GM23338 (cell line): ENCODE measurements around the gene TMEM229A. TPM values are rescaled to one million over a fixed set of nuclear protein-coding genes. Genes with fewer than 3 reads are reported as not detected.

Experiments
- ATAC-seq: fragments of 200-7000 bp; cut with Tn5 transposase; 3 replicates; pipeline ENCODE4 v1.9.1; 2020
- DNase-seq: peaks from one replicate; pipeline ENCODE4 v3.0.0-alpha.2; 2015; ENCODE audit warnings: low spot score
- H2AFZ ChIP-seq: fragments of 200-600 bp; sonication (generic); 2 replicates; pipeline ENCODE4 v1.8.0; 2016; ENCODE audit warnings: antibody characterized with exemption, mild to moderate bottlenecking, moderate library complexity
- H3F3A ChIP-seq: fragments of 200-600 bp; sonication (generic); replicated peaks from 2 replicates; pipeline ENCODE4 v1.8.0; 2017; ENCODE audit warnings: antibody characterized with exemption, mixed run types, low read depth
- H3K27ac ChIP-seq: fragments of 200-600 bp; sonication (generic); 2 replicates; pipeline ENCODE4 v1.6.1; 2016; ENCODE audit warnings: low read depth
- H3K27me3 ChIP-seq: fragments of 200-600 bp; sonication (generic); 2 replicates; pipeline ENCODE4 v1.8.0; 2016; ENCODE audit warnings: mild to moderate bottlenecking, mixed run types, moderate library complexity; ENCODE audit not compliant: insufficient read depth
- H3K36me3 ChIP-seq: fragments of 200-600 bp; sonication (generic); 2 replicates; pipeline ENCODE4 v1.8.0; 2016; ENCODE audit warnings: mild to moderate bottlenecking; ENCODE audit not compliant: insufficient read depth
- H3K4me1 ChIP-seq: fragments of 200-600 bp; sonication (generic); 2 replicates; pipeline ENCODE4 v1.8.0; 2016; ENCODE audit warnings: mild to moderate bottlenecking, moderate library complexity; ENCODE audit not compliant: insufficient read depth
- H3K4me2 ChIP-seq: fragments of 200-600 bp; sonication (generic); 2 replicates; pipeline ENCODE4 v1.7.1; 2017; ENCODE audit warnings: mixed run types
- H3K4me3 ChIP-seq: fragments of 200-600 bp; sonication (generic); 2 replicates; pipeline ENCODE4 v1.6.1; 2016; ENCODE audit warnings: mixed run types
- H3K79me2 ChIP-seq: fragments of 200-600 bp; sonication (generic); replicated peaks from 2 replicates; pipeline ENCODE4 v1.8.0; 2017; ENCODE audit warnings: mild to moderate bottlenecking; ENCODE audit not compliant: insufficient read depth
- H3K9me2 ChIP-seq: fragments of 200-600 bp; sonication (generic); 2 replicates; pipeline ENCODE4 v1.8.0; 2017; ENCODE audit not compliant: insufficient read depth
- H4K20me1 ChIP-seq: fragments of 200-600 bp; sonication (generic); replicated peaks from 2 replicates; pipeline ENCODE4 v1.8.0; 2017; ENCODE audit warnings: mild to moderate bottlenecking; ENCODE audit not compliant: insufficient read depth
- H3K27ac Mint-ChIP-seq: 2 replicates; pipeline ENCODE4 v1.8.0; 2020; ENCODE audit warnings: inconsistent platforms, mild to moderate bottlenecking, moderate library complexity, mixed read lengths
- H3K27me3 Mint-ChIP-seq: 3 replicates; pipeline ENCODE4 v1.8.0; 2022; ENCODE audit warnings: low read depth, mild to moderate bottlenecking, moderate library complexity, mixed read lengths, inconsistent platforms; ENCODE audit not compliant: insufficient read depth, poor library complexity
- H3K36me3 Mint-ChIP-seq: 3 replicates; pipeline ENCODE4 v1.8.0; 2021; ENCODE audit warnings: low read depth, mild to moderate bottlenecking, inconsistent platforms, moderate library complexity, mixed read lengths
- H3K4me1 Mint-ChIP-seq: 3 replicates; pipeline ENCODE4 v1.8.0; 2020; ENCODE audit warnings: mild to moderate bottlenecking, inconsistent platforms, mixed read lengths
- H3K4me3 Mint-ChIP-seq: 3 replicates; pipeline ENCODE4 v1.8.0; 2021; ENCODE audit warnings: moderate library complexity, mild to moderate bottlenecking, inconsistent platforms, mixed read lengths
- H3K9me3 Mint-ChIP-seq: 3 replicates; pipeline ENCODE4 v1.8.0; 2020; ENCODE audit warnings: moderate library complexity, mild to moderate bottlenecking, inconsistent platforms, mixed read lengths
- EZH2 ChIP-seq: fragments of 200-600 bp; sonication (generic); IDR thresholded peaks from one replicate; pipeline ENCODE4 v1.8.0; 2017; ENCODE audit warnings: antibody characterized with exemption, mild to moderate bottlenecking, low read depth; ENCODE audit not compliant: unreplicated experiment
- JUNB ChIP-seq: IDR thresholded peaks from one replicate; pipeline ENCODE4 v1.6.1; 2016; ENCODE audit warnings: antibody characterized with exemption; ENCODE audit not compliant: unreplicated experiment
- NANOG ChIP-seq: IDR thresholded peaks from 2 replicates; pipeline ENCODE4 v1.6.1; 2016; ENCODE audit warnings: antibody characterized with exemption, borderline replicate concordance
- STAT1 ChIP-seq: IDR thresholded peaks from one replicate; pipeline ENCODE4 v1.6.1; 2016; ENCODE audit warnings: antibody characterized with exemption; ENCODE audit not compliant: unreplicated experiment
- ZNF331 ChIP-seq: fragments of 250-450 bp; sonication (Bioruptor Pico); IDR thresholded peaks from 2 replicates; pipeline ENCODE4 v1.5.0; 2020; ENCODE audit warnings: low read depth, mild to moderate bottlenecking, moderate library complexity
- polyA plus RNA-seq: library from polyadenylated mRNA; unstranded; fragments of >200 nt; fragmentation: Nextera tagmentation; extraction: Ambion mirVana; gene quantifications from 2 replicates; pipeline ENCODE4 v1.2.1, GENCODE V29; 2016
- total RNA-seq: library from RNA; depleted of rRNA; stranded (reverse); fragments of >200 nt; shearing (Covaris generic); gene quantifications from 2 replicates; pipeline ENCODE4 v1.2.3, GENCODE V29; 2014
- TF ChIP-seq, protein P1 (sequence below): IDR thresholded peaks from one replicate; pipeline ENCODE4 v1.6.1; 2018; ENCODE audit warnings: antibody characterized with exemption; ENCODE audit not compliant: unreplicated experiment
- TF ChIP-seq, protein P2 (sequence below): fragments of 250-450 bp; sonication (Bioruptor Pico); IDR thresholded peaks from 2 replicates; pipeline ENCODE4 v1.5.0; 2020; ENCODE audit warnings: mild to moderate bottlenecking, moderate library complexity

TMEM229A gene
- total and polyA plus RNA-seq, 2 experiments from 2014 or later: 0.63 to 0.80 TPM

DNA sequence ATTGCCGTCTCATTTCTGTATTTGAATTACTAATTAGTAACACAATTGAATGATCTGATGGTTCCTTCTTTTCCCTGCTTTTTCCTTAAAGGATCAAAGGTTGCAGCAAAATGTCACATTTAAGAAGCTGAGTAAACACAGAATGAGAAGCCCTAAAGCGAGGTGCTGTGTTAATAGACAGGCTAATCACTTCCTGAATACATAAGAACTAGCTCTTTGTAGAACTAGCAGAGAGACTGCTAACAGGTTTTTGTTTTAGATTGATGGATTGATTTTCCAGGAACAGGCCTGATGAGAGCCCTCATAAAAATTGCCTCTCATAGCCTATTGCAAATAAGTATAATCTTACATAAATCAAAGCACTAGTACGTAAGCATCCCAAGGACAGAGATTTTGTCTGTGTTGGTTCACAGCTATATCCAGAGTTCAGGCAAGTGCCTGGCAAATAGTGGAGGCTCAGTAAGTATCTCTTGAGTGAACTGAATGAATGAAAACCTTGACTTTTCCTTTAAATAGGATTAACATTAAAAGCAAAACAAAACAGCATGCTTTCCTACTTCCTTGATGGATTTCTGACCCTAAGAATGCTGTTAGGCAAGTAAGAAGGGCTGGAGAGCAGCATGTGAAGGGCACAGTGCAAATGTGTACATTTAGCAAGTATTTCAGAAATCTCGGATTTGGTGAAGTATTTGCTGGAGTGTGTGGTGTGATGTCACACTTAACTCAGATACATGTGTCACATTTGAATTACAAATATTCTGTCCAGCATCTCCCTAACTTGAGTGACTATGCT, 3.3 kb downstream of the TMEM229A start:
- TF ChIP-seq ZNF331 (CRISPR knock-in tag): no peak
- TF ChIP-seq, protein P1, sequence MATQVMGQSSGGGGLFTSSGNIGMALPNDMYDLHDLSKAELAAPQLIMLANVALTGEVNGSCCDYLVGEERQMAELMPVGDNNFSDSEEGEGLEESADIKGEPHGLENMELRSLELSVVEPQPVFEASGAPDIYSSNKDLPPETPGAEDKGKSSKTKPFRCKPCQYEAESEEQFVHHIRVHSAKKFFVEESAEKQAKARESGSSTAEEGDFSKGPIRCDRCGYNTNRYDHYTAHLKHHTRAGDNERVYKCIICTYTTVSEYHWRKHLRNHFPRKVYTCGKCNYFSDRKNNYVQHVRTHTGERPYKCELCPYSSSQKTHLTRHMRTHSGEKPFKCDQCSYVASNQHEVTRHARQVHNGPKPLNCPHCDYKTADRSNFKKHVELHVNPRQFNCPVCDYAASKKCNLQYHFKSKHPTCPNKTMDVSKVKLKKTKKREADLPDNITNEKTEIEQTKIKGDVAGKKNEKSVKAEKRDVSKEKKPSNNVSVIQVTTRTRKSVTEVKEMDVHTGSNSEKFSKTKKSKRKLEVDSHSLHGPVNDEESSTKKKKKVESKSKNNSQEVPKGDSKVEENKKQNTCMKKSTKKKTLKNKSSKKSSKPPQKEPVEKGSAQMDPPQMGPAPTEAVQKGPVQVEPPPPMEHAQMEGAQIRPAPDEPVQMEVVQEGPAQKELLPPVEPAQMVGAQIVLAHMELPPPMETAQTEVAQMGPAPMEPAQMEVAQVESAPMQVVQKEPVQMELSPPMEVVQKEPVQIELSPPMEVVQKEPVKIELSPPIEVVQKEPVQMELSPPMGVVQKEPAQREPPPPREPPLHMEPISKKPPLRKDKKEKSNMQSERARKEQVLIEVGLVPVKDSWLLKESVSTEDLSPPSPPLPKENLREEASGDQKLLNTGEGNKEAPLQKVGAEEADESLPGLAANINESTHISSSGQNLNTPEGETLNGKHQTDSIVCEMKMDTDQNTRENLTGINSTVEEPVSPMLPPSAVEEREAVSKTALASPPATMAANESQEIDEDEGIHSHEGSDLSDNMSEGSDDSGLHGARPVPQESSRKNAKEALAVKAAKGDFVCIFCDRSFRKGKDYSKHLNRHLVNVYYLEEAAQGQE: no peak
- TF ChIP-seq STAT1: no peak
- TF ChIP-seq JUNB: no peak
- TF ChIP-seq, protein P2, sequence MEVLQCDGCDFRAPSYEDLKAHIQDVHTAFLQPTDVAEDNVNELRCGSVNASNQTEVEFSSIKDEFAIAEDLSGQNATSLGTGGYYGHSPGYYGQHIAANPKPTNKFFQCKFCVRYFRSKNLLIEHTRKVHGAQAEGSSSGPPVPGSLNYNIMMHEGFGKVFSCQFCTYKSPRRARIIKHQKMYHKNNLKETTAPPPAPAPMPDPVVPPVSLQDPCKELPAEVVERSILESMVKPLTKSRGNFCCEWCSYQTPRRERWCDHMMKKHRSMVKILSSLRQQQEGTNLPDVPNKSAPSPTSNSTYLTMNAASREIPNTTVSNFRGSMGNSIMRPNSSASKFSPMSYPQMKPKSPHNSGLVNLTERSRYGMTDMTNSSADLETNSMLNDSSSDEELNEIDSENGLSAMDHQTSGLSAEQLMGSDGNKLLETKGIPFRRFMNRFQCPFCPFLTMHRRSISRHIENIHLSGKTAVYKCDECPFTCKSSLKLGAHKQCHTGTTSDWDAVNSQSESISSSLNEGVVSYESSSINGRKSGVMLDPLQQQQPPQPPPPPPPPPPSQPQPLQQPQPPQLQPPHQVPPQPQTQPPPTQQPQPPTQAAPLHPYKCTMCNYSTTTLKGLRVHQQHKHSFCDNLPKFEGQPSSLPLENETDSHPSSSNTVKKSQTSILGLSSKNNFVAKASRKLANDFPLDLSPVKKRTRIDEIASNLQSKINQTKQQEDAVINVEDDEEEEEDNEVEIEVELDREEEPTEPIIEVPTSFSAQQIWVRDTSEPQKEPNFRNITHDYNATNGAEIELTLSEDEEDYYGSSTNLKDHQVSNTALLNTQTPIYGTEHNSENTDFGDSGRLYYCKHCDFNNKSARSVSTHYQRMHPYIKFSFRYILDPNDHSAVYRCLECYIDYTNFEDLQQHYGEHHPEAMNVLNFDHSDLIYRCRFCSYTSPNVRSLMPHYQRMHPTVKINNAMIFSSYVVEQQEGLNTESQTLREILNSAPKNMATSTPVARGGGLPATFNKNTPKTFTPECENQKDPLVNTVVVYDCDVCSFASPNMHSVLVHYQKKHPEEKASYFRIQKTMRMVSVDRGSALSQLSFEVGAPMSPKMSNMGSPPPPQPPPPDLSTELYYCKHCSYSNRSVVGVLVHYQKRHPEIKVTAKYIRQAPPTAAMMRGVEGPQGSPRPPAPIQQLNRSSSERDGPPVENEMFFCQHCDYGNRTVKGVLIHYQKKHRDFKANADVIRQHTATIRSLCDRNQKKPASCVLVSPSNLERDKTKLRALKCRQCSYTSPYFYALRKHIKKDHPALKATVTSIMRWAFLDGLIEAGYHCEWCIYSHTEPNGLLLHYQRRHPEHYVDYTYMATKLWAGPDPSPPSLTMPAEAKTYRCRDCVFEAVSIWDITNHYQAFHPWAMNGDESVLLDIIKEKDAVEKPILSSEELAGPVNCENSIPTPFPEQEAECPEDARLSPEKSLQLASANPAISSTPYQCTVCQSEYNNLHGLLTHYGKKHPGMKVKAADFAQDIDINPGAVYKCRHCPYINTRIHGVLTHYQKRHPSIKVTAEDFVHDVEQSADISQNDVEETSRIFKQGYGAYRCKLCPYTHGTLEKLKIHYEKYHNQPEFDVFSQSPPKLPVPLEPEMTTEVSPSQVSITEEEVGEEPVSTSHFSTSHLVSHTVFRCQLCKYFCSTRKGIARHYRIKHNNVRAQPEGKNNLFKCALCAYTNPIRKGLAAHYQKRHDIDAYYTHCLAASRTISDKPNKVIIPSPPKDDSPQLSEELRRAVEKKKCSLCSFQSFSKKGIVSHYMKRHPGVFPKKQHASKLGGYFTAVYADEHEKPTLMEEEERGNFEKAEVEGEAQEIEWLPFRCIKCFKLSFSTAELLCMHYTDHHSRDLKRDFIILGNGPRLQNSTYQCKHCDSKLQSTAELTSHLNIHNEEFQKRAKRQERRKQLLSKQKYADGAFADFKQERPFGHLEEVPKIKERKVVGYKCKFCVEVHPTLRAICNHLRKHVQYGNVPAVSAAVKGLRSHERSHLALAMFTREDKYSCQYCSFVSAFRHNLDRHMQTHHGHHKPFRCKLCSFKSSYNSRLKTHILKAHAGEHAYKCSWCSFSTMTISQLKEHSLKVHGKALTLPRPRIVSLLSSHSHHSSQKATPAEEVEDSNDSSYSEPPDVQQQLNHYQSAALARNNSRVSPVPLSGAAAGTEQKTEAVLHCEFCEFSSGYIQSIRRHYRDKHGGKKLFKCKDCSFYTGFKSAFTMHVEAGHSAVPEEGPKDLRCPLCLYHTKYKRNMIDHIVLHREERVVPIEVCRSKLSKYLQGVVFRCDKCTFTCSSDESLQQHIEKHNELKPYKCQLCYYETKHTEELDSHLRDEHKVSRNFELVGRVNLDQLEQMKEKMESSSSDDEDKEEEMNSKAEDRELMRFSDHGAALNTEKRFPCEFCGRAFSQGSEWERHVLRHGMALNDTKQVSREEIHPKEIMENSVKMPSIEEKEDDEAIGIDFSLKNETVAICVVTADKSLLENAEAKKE (CRISPR knock-in tag): no peak
- no peak for TF ChIP-seq NANOG
- no peak for TF ChIP-seq EZH2
- H3K27ac ChIP-seq: no peak overlapping the region
- no peaks in the 10 kb centered on the region for H3K36me3 ChIP-seq
- Mint-ChIP-seq H3K9me3 (no peaks in the 10 kb centered on the region), H3K27me3 (peaks cover 26% of the 10 kb centered on the region), H3K36me3 (no peaks in the 10 kb centered on the region), H3K4me1 (peaks cover 27% of the 10 kb centered on the region), H3K27ac (no peak overlapping the region), H3K4me3 (no peak overlapping the region)
- no peak for ATAC-seq
- no peak overlapping the region for H3K4me2 ChIP-seq
- peaks cover 18% of the 10 kb centered on the region for H3K4me1 ChIP-seq
- no peaks in the 10 kb centered on the region for H3K79me2 ChIP-seq
- 0 out of 2 replicates have a peak, but pooled peaks cover 3% of the 10 kb centered on the region for H3F3A ChIP-seq
- no peaks in the 10 kb centered on the region for H3K9me2 ChIP-seq
- H4K20me1 ChIP-seq: no peaks in the 10 kb centered on the region
- peaks cover 37% of the 10 kb centered on the region for H3K27me3 ChIP-seq
- no peak overlapping the region for H3K4me3 ChIP-seq
- DNase-seq: peak; percentile 13
- no peak overlapping the region for H2AFZ ChIP-seq
